ENCODE data around the gene ELFN1.
A peak's percentile ranks its signal among the peaks of the same experiment; 100 is the strongest.

The ELFN1 gene

GRCh38 chr7:1643270-1644092, 26.6 kb upstream of the ELFN1 start:
- DNase-seq: no peak

- DNase-seq: no peak
Observed at GRCh38 chr7:1644341-1645070, 25.6 kb upstream of the ELFN1 start.

- DNase-seq: no peak
Observed at GRCh38 chr7:1645071-1645409, 25.0 kb upstream of the ELFN1 start.

- DNase-seq: no peak
Observed at GRCh38 chr7:1645476-1645875, 24.6 kb upstream of the ELFN1 start.

- no peak for DNase-seq
Observed at GRCh38 chr7:1646391-1646790, 23.7 kb upstream of the ELFN1 start.

GRCh38 chr7:1646957-1647891, 22.9 kb upstream of the ELFN1 start:
- no peak for DNase-seq

DNA sequence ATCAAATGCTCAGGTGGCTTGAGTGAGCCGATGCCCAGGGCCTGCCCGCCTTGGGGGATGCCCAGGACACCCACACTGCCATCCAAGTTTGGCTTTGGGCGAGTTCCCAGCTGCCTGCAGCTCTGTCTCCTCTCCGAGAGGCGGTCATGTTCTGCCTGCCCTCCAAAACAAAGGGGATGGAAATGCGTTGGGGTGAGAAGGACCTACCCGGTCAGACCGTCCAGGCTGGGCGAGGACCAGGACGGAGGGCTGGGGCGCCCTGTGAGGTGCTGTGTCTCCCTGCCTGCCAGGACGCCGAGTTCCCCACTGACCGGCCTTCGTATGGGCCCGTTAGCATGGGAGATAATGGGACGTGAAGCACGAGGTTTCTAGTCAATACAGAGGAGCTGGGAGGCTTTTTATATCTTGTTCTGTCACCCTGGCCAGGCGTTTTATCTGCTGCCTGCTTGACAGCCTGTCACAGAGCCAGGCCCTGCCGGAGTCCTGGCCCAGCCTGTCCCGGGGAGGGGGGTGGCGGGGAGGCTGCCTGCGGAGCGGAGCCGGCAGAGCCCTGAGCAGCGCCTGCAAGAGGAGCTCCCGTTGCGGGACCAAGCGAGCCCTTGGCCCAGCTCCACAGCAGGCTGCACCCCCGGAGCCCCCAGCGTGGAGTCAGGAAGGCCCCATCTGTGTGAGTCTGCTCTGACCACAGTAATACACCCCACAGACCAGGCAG, 22.0 kb upstream of the ELFN1 start:
- peak in 1 of 2 donors; percentile 11 for DNase-seq

DNA sequence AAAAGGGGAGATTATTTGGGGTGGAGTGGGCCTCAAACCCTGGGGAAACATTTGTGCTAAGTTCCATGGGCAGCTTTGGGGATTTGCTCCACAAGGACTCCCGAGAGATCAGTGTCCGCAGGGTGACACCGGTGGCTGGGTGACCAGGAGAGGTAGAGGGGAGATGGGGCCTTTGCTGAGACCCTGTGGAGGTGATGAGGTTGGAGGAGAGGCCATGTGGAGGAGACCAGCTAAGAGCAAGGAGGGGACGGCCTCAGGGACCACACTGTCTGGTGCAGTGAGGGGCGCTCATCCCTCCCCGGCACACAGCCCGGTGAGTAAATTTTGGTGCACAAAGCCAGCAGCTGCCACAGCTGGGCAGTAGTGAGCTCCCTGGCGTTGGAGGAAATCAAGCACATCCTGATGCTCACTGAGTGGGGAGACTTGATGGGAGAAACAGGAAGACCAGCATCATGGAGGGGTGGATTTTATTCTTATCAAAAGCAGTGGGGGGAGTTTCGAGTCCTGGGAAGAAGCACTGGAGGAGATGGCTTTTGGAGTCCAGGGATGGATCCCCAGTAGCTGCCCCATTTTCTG, 20.2 kb upstream of the ELFN1 start:
- no peak for DNase-seq

DNA sequence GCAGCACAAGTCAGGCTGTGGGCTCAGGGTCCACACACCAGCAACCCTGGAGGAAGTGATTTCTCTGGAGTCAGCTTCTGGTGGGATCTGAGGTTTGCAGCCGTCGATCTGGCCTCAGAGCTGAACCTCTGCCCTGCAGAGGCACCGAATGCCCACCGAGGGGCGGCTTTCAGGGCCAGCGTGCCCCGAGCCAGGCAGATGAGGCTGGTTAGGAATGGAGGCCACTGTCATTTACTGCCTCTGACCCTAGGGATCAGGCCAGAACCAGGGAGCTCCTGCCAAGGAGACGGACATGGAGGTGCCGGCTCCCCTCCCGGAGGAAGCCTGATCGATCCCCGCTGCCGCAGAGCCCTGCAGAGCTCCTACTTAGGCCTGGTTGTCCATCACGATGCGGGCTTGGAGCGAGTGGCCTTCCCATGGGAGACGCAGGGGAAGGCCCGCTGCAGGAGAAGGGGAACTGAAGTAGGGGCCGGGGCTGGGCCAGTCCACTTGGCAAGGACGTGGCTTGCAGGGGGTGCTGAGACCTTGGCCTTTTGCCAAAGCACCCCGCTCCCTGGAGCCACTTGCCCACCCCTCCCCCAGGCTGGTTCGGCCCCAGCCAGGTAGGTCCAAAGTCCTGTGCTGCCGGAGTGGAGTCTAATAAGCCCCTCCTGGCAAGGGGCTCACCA, 19.6 kb upstream of the ELFN1 start:
- DNase-seq: no peak

DNA sequence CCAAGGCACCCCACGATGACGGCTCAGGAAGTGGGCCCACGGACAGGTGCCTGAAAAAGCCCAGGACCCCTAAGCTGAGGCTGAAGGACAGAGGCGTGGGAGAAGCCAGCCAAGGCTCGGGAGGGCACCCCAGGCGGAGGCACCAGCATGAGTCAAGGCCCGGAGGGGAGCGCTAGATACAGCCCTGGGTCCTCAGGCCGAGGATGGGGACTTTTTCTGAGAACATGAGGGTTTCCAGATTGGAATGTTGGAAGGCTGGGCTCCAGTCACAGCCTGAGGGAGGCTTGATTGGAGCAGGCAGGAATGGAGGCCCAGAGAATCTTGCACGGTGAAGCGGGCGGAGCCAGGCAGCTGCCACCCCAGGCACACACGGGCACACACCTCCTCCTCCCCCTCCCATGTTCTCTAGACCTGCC, 19.0 kb upstream of the ELFN1 start:
- no peak for DNase-seq

DNA sequence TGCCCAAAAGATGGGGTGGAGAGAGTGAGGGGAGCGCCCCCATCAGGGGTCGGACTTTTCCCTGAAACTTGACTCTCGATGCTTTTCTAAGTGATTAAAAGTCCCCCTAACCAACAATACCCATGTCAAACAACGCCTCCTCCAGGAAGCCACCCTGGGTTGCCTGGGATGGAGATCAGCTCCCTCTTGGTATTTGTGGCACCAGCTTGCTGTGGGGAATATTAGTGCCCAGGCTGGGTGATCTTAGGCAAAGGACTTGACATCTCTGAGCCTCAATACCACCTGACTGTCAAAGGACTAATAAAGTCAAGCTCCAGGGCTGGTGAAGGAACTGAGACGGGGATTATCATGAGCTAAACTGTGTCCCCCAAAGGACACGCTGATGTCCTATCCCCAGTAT, 18.2 kb upstream of the ELFN1 start:
- DNase-seq: no peak

GRCh38 chr7:1653500-1653899, 16.6 kb upstream of the ELFN1 start:
- DNase-seq: no peak

DNA sequence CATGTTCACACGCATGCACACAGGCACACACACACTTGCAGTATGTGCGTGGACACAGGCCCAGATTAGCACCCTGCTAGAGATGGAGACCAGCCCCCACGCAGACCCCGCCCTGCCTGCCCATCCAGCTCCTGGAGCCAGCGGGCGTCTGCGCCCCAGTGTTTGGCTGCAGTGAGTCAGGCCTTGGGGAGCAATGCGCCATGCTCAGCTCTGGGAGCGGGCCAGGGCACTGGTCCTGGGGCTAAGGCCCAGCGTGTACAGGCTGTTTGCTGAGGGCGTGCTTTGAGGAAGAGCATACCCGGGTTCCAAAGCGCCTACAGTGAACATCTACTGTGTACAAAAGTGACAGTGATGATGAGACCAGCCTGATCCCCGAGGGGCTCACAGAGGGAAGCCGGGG, 16.0 kb upstream of the ELFN1 start:
- DNase-seq: no peak

DNA sequence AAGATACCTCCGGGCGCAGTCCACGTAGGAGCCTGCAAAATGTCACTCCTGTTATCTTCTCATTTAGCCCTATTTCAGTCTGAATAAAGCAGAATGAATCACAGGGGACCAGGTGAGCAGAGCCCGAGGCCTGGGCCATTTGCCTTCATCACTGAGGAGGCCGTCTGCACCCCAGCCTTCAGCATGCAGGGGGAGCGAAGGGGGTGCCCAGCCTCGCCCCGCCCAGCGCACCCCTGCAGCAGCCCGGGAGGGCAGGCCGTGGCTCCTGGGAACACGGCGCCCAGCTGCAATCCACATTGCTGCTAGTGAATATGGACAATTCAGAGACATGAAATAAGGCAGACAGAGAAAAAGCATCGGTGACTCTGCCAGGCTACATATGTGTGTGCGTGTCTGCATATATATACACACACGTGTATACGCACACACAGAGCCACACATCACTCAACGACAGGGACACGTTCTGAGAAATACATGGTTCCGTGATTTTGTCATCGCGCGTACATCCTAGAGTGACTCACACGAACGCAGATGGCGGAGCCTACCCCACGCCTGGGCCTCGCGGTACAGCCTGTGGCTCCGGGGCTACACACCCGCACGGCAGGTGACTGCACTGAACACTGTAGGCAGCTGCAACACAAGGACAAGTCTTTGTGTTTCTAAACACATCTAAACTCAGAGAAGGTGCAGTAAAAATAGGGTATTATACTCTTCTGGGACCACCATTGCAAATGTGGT, 15.2 kb upstream of the ELFN1 start:
- DNase-seq: no peak

GRCh38 chr7:1659696-1660095, 10.4 kb upstream of the ELFN1 start:
- DNase-seq: no peak

GRCh38 chr7:1661461-1661860, 8.6 kb upstream of the ELFN1 start:
- no peak for DNase-seq

GRCh38 chr7:1662101-1662500, 8.0 kb upstream of the ELFN1 start:
- no peak for DNase-seq

DNA sequence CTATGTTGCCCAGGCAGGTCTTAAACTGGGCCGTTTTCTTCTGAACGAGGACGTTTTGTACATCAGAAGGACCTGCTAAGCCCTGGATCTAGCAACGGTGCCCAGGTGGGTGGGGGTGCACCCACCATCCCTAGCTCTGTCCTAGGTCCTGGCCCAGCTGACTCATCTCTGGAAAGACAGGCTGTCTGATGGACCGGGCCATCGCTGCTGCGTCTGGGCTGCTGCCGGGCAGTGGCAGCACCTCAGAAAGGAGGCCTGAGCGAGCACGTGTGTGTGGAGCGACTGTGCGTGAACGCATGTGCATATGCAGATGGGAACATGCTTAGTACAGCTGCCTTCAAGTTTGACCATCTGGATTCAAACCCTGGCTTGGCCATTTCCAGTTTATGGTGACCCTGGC, 7.3 kb upstream of the ELFN1 start:
- DNase-seq: no peak

GRCh38 chr7:1663223-1663622, 6.9 kb upstream of the ELFN1 start:
- DNase-seq: no peak

DNA sequence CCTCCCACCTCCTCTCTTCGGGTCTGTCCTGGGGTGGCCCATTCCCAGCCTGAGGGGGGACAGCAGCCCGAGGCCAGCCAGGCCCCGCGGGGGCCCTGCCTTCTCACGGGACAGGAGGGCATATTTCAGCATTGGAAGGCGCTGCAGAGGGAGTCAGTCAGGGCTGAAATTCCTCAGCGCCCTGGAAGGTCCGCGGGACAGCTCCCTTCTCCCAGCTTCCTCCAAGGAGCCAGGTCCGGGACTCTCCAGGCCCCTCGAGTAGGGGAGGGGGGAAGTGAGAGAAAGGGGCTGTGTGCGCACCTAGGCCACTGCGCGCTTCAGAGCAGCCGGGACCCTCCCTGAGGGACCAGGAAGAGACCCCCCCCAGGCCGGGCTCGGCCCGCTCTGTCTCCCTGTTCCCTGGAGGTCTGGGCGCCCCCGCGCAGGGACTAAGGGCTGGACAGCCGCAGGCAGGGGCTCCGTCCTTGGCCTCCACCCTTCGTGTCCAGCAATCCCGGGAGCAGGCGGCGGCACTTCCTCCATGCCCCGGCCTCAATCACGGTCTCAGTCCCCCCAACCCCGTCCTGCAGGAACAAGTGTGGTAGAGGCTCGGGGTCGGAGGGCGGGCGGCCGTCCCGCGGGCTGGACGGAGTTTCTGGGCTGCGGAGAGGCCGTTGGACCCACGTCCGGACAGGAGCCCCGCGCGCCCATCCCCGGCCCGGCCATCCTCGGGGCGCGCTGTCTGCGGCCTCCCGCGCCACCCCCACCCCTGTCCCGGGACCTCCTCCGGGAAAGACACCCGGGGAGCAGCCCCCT, 6.0 kb upstream of the ELFN1 start:
- DNase-seq: no peak

Data from hippocampal formation (tissue), 2 donors.